Body of pancreas (tissue), 4 donors: ENCODE measurements around the gene CYP4F3. TPM values are rescaled to one million over a fixed set of nuclear protein-coding genes. Genes with fewer than 3 reads are reported as not detected.
A peak's percentile ranks its signal among the peaks of the same experiment; 100 is the strongest.
"Not testable (repeated sequence)": the region's sequence is repeated elsewhere in the genome, so short reads cannot be mapped to it uniquely, and the experiment has no call there.

ENCODE experiments used
- ATAC-seq: fragments of 150-250 bp; one replicate; pipeline ENCODE4 v1.9.1; 2016
- DNase-seq, 4 donors: peaks; one replicate each; pipeline ENCODE4 v3.0.0-alpha.2; 2019
- H3K27ac ChIP-seq, 4 donors: fragments of 200-600 bp; sonication (generic); 1 replicate in 3 of 4; 2 replicates in 1 of 4; pipeline versions ENCODE4 v1.5.1 to v1.6.1; 2016 to 2019; ENCODE audit warnings: mild to moderate bottlenecking in 1 of 4, mixed read lengths in 1 of 4, moderate library complexity in 1 of 4
- H3K27me3 ChIP-seq, 2 donors: fragments of 200-600 bp; sonication (generic); one replicate each; pipeline ENCODE4 v1.6.0; 2016; ENCODE audit warnings: mild to moderate bottlenecking in 1 of 2
- H3K36me3 ChIP-seq, 2 donors: fragments of 200-600 bp; sonication (generic); replicated peaks in 1 of 2; 2 replicates each; pipeline ENCODE4 v1.5.1; 2016; ENCODE audit warnings: low read depth in 2 of 2; ENCODE audit not compliant: insufficient read depth in 1 of 2
- H3K4me1 ChIP-seq: fragments of 200-600 bp; sonication (generic); one replicate; pipeline ENCODE4 v1.6.0; 2016
- H3K4me3 ChIP-seq, 2 donors: fragments of 200-600 bp; sonication (generic); 1 replicate in 1 of 2; 2 replicates in 1 of 2; pipeline ENCODE4 v1.5.1; 2016 to 2019
- H3K9me3 ChIP-seq, 3 donors: fragments of 200-600 bp; sonication (generic); 1 replicate in 2 of 3; 2 replicates in 1 of 3; pipeline ENCODE4 v1.5.1; 2016
- CTCF ChIP-seq, 7 experiments: fragments of 450-650 bp in 4 of 7; fragments of 200-600 bp in 3 of 7; sonication (generic) in 3 of 7; IDR thresholded peaks; one replicate each; pipeline ENCODE4 v1.5.1; 2016 to 2019; ENCODE audit warnings: antibody characterized with exemption in 7 of 7
- POLR2A ChIP-seq, 3 donors: fragments of 450-650 bp; IDR thresholded peaks; one replicate each; pipeline ENCODE4 v1.6.1; 2016; ENCODE audit warnings: antibody characterized with exemption in 3 of 3, mild to moderate bottlenecking in 2 of 3
- whole genome bisulfite sequencing, 2 donors: methylation state at CpG; one replicate each; pipeline ENCODE4 v1.1.5; 2017; 5-methylcytosine and 5-hydroxymethylcytosine counted together
- intact Hi-C: fragments of 100-400 bp; cut with DNase I; formaldehyde crosslinking; loops from one replicate; pipeline ENCODE4 v1.15.1; 2023
- total RNA-seq, 2 donors: library from RNA; depleted of rRNA; stranded (reverse); fragments of >200 nt; gene quantifications; one replicate each; pipeline ENCODE4 v1.1.0, GENCODE V29; 2016

CYP4F3 gene
- total RNA-seq, 2 donors from 2014 or later: 0.33 to 2.6 TPM

GRCh38 chr19:15672580-15673175 lies 32.0 kb downstream of the CYP4F3 start, which contains the start of gene CYP4F12:
Gene CYP4F12 (plus strand): TSS chr19:15673087. CDS start chr19:15673530, 443 bp downstream.
- Histone ChIP-seq H3K4me1 (peaks cover 5% of the 10 kb centered on the region), H3K36me3 (no peaks in the 10 kb centered on the region), H3K9me3 (no peaks in the 10 kb centered on the region), H3K4me3 (no peak within 1 kb of the TSS), H3K27me3 (no peaks in the 10 kb centered on the region), H3K27ac (peak within 1 kb of the TSS in 1 of 4 donors; percentile 17)
- DNase-seq: peak; percentile 48 to 66 (median 62)
- intact Hi-C loops: no loop called here
- TF ChIP-seq CTCF (IDR thresholded peaks at IDR 0.05): no peak
- peak; percentile 71 for ATAC-seq
- WGBS, 2 donors: 37 to 42% methylated on average over 5 to 6 of the region's 6 CpGs

GRCh38 chr19:15673176-15673654 lies 32.5 kb downstream of the CYP4F3 start:
- H3K4me3 ChIP-seq: no peak overlapping the region
- TF ChIP-seq POLR2A (IDR thresholded peaks at IDR 0.05): no peak
- no peak for TF ChIP-seq CTCF (IDR thresholded peaks at IDR 0.05)
- WGBS, 2 donors: 33 to 39% methylated on average over 9 of the region's 9 CpGs
- no peak for ATAC-seq
- intact Hi-C loops: no loop called here
- H3K36me3 ChIP-seq: no peaks in the 10 kb centered on the region
- no peaks in the 10 kb centered on the region for H3K27me3 ChIP-seq
- H3K9me3 ChIP-seq: no peaks in the 10 kb centered on the region
- DNase-seq: no peak
- peaks cover 5% of the 10 kb centered on the region for H3K4me1 ChIP-seq
- H3K27ac ChIP-seq: peak overlapping the region in 1 of 4 donors; percentile 17

GRCh38 chr19:15675560-15675959 lies 34.9 kb downstream of the CYP4F3 start:
- Histone ChIP-seq H3K4me1 (peaks cover 5% of the 10 kb centered on the region), H3K27me3 (no peaks in the 10 kb centered on the region), H3K36me3 (no peaks in the 10 kb centered on the region), H3K9me3 (no peaks in the 10 kb centered on the region), H3K27ac (no peak overlapping the region), H3K4me3 (no peak overlapping the region)
- no peak for TF ChIP-seq POLR2A (IDR thresholded peaks at IDR 0.05)
- TF ChIP-seq CTCF (IDR thresholded peaks at IDR 0.05): no peak
- ATAC-seq (no peak), DNase-seq (no peak)
- intact Hi-C loops: no loop called here
- WGBS, 2 donors: 53 to 64% methylated on average over 3 of the region's 3 CpGs

GRCh38 chr19:15679089-15679488 lies 38.4 kb downstream of the CYP4F3 start:
- no peaks in the 10 kb centered on the region for H3K9me3 ChIP-seq
- TF ChIP-seq POLR2A (IDR thresholded peaks at IDR 0.05) (no peak), CTCF (IDR thresholded peaks at IDR 0.05) (no peak)
- intact Hi-C loops: no loop called here
- no peaks in the 10 kb centered on the region for H3K36me3 ChIP-seq
- no peak for DNase-seq
- 9 to 12% methylated on average over 4 of the region's 4 CpGs for WGBS, 2 donors
- H3K4me3 ChIP-seq: no peak overlapping the region
- no peak for ATAC-seq
- H3K27ac ChIP-seq: no peak overlapping the region
- no peaks in the 10 kb centered on the region for H3K4me1 ChIP-seq
- H3K27me3 ChIP-seq: no peaks in the 10 kb centered on the region

- 34 to 51% methylated on average over 3 to 4 of the region's 4 CpGs for WGBS, 2 donors
- H3K36me3 ChIP-seq, H3K9me3 ChIP-seq, H3K4me1 ChIP-seq, H3K27ac ChIP-seq, H3K27me3 ChIP-seq, intact Hi-C loops, H3K4me3 ChIP-seq, ATAC-seq, DNase-seq: not testable (repeated sequence)
Observed at GRCh38 chr19:15679865-15680264, 39.2 kb downstream of the CYP4F3 start.
